ENCODE data around the gene RBM15B.

- TF ChIP-seq POLR2A (IDR thresholded peaks at IDR 0.05) = no peak
- no peak for TF ChIP-seq CTCF (IDR thresholded peaks at IDR 0.05)
- TF ChIP-seq POLR2AphosphoS5 (IDR thresholded peaks at IDR 0.05) = no peak
These were observed 3.5 kb downstream of the RBM15B start for GRCh38 chr3:51394541-51394940.
